IMR-90 (cell line): ENCODE results near the gene SIRT5. TPM values are rescaled to one million over a fixed set of nuclear protein-coding genes. Genes with fewer than 3 reads are reported as not detected.

Experiments used
- ATAC-seq: fragments of 200-7000 bp; cut with Tn5 transposase; 2 replicates; pipeline ENCODE4 v1.9.1; 2020; ENCODE audit warnings: low read depth, mild to moderate bottlenecking, moderate library complexity
- BruUV-seq: library from RNA; stranded (reverse); fragments of 400-500 nt; replicated peaks from 2 replicates; lab custom pipeline; 2021; lab: Mats Ljungman, UMichigan
- CTCF ChIA-PET: fragments of 300-600 bp; formaldehyde crosslinking; extraction: SDS; loops from one replicate; lab custom pipeline; 2021; ENCODE audit warnings: antibody characterized with exemption; lab: Yijun Ruan, JAX
- POLR2A ChIA-PET: fragments of 300-600 bp; sonication (Branson Sonifier 250); formaldehyde crosslinking; loops from one replicate; lab custom pipeline; 2022; ENCODE audit warnings: antibody characterized with exemption; ENCODE audit not compliant: unreplicated experiment; lab: Charles Lee
- DNase-seq: peaks from one replicate; pipeline ENCODE4 v3.0.0; 2013
- H2AFZ ChIP-seq: replicated peaks from 2 replicates; pipeline ENCODE3; 2013; ENCODE audit warnings: low read length, mild to moderate bottlenecking; ENCODE audit not compliant: poor library complexity
- H2AK5ac ChIP-seq: 2 replicates; pipeline ENCODE4 v1.6.1; 2013; ENCODE audit warnings: low read depth, low read length, inconsistent platforms
- H2AK9ac ChIP-seq: replicated peaks from 2 replicates; pipeline ENCODE3; 2013; ENCODE audit warnings: mild to moderate bottlenecking, low read depth, low read length, moderate library complexity; ENCODE audit not compliant: poor library complexity
- H2BK120ac ChIP-seq: 2 replicates; pipeline ENCODE4 v1.6.1; 2013; ENCODE audit warnings: low read depth, low read length, inconsistent platforms
- H2BK15ac ChIP-seq: 3 replicates; pipeline ENCODE4 v1.6.1; 2013; ENCODE audit warnings: low read depth, low read length, inconsistent platforms
- H2BK20ac ChIP-seq: 2 replicates; pipeline ENCODE4 v1.6.1; 2013; ENCODE audit warnings: low read depth, mild to moderate bottlenecking, inconsistent platforms, low read length, moderate library complexity
- H2BK5ac ChIP-seq: 2 replicates; pipeline ENCODE4 v1.6.1; 2013; ENCODE audit warnings: mild to moderate bottlenecking, low read depth, low read length, inconsistent platforms; ENCODE audit not compliant: poor library complexity, severe bottlenecking
- H3K14ac ChIP-seq: replicated peaks from 2 replicates; pipeline ENCODE4 v1.6.1; 2013; ENCODE audit warnings: low read depth, low read length, inconsistent platforms
- H3K18ac ChIP-seq: 2 replicates; pipeline ENCODE4 v1.6.1; 2013; ENCODE audit warnings: low read depth, low read length, control low read depth
- H3K23ac ChIP-seq: 2 replicates; pipeline ENCODE4 v1.6.1; 2013; ENCODE audit warnings: low read depth, low read length, inconsistent platforms
- H3K27ac ChIP-seq: 2 replicates; pipeline ENCODE4 v1.5.1; 2013; ENCODE audit warnings: mild to moderate bottlenecking, control low read depth, low read length; ENCODE audit not compliant: insufficient read depth
- H3K27me3 ChIP-seq: 2 replicates; pipeline ENCODE4 v1.6.1; 2013; ENCODE audit warnings: low read length; ENCODE audit not compliant: control insufficient read depth, insufficient read depth
- H3K36me3 ChIP-seq: 2 replicates; pipeline ENCODE4 v1.6.1; 2013; ENCODE audit warnings: low read length, mixed read lengths; ENCODE audit not compliant: control insufficient read depth, insufficient read depth
- H3K4ac ChIP-seq: 2 replicates; pipeline ENCODE4 v1.6.1; 2013; ENCODE audit warnings: low read depth, low read length, inconsistent platforms
- H3K4me1 ChIP-seq: 2 replicates; pipeline ENCODE4 v1.6.1; 2013; ENCODE audit warnings: low read length, mixed read lengths; ENCODE audit not compliant: control insufficient read depth, insufficient read depth
- H3K4me2 ChIP-seq: 2 replicates; pipeline ENCODE4 v1.6.1; 2013; ENCODE audit warnings: low read depth, mild to moderate bottlenecking, control low read depth, low read length, moderate library complexity
- H3K4me3 ChIP-seq: 2 replicates; pipeline ENCODE4 v1.5.1; 2013; ENCODE audit warnings: low read depth, mild to moderate bottlenecking, control low read depth, low read length, moderate library complexity; ENCODE audit not compliant: insufficient read depth
- H3K56ac ChIP-seq: 2 replicates; pipeline ENCODE4 v1.6.1; 2013; ENCODE audit warnings: low read length, inconsistent platforms; ENCODE audit not compliant: insufficient read depth; ENCODE audit errors: extremely low read depth
- H3K79me1 ChIP-seq, 2 experiments: 2 replicates each; pipeline ENCODE4 v1.6.1; 2013; ENCODE audit warnings: low read length in 2 of 2, inconsistent platforms in 1 of 2, low read depth in 1 of 2
- H3K9ac ChIP-seq: 2 replicates; pipeline ENCODE4 v1.6.1; 2013; ENCODE audit warnings: low read depth, low read length, control low read depth
- H3K9me1 ChIP-seq: 2 replicates; pipeline ENCODE4 v1.6.1; 2013; ENCODE audit warnings: low read length, inconsistent platforms; ENCODE audit not compliant: insufficient read depth
- H3K9me3 ChIP-seq: 2 replicates; pipeline ENCODE4 v1.6.1; 2013; ENCODE audit warnings: low read length; ENCODE audit not compliant: control insufficient read depth, insufficient read depth
- H4K20me1 ChIP-seq: 2 replicates; pipeline ENCODE4 v1.6.1; 2013; ENCODE audit warnings: low read length, inconsistent platforms; ENCODE audit not compliant: insufficient read depth
- H4K5ac ChIP-seq: 2 replicates; pipeline ENCODE4 v1.6.1; 2013; ENCODE audit warnings: mild to moderate bottlenecking, low read depth, low read length, control low read depth
- H4K8ac ChIP-seq, 2 experiments: 2 replicates each; pipeline ENCODE4 v1.6.1; 2013; ENCODE audit warnings: low read depth in 2 of 2, low read length in 2 of 2, control low read depth in 1 of 2, inconsistent platforms in 1 of 2
- H4K91ac ChIP-seq: 2 replicates; pipeline ENCODE4 v1.6.1; 2013; ENCODE audit warnings: low read depth, low read length, inconsistent platforms; ENCODE audit not compliant: insufficient read depth
- CHD1 ChIP-seq: IDR thresholded peaks from 2 replicates; pipeline ENCODE4 v1.6.1; 2012; ENCODE audit warnings: low read depth, low read length, improper control_type of control experiment
- CTCF ChIP-seq: conservative IDR thresholded peaks from 2 replicates; pipeline ENCODE4 v1.5.1; 2012; ENCODE audit warnings: mild to moderate bottlenecking, low read depth, low read length, improper control_type of control experiment
- POLR2A ChIP-seq: IDR thresholded peaks from 2 replicates; pipeline ENCODE4 v1.6.1; 2012; ENCODE audit warnings: mild to moderate bottlenecking, low read depth, low read length
- RAD21 ChIP-seq: IDR thresholded peaks from 2 replicates; pipeline ENCODE4 v1.6.1; 2012; ENCODE audit warnings: low read length, improper control_type of control experiment
- SMC3 ChIP-seq: fragments of 150-350 bp; IDR thresholded peaks from 2 replicates; pipeline ENCODE4 v1.6.1; 2016; ENCODE audit warnings: low read depth, mild to moderate bottlenecking, antibody characterized with exemption, low read length, moderate library complexity
- WGBS, 2 experiments: methylation state at CpG; one replicate each; pipeline versions ENCODE4 v1.1.5 to v1.1.7; 2013; ENCODE audit warnings: missing lambda C conversion rate in 2 of 2; ENCODE audit not compliant: insufficient read length in 1 of 2; ENCODE audit errors: extremely low coverage in 2 of 2; 5-methylcytosine and 5-hydroxymethylcytosine counted together
- dilution Hi-C: fragments of 300-500 bp; cut with HindIII; formaldehyde crosslinking; loops from one replicate; pipeline ENCODE4 v1.14.3; 2018; ENCODE audit warnings: low sequenced_read_pairs; ENCODE audit not compliant: unreplicated experiment
- in situ Hi-C: fragments of 300-500 bp; cut with MboI; formaldehyde crosslinking; loops from 3 replicates; pipeline ENCODE4 v1.14.3; 2019; ENCODE audit warnings: low sequenced_read_pairs, inconsistent platforms, mixed read lengths
- intact Hi-C: fragments of 100-400 bp; cut with micrococcal nuclease; formaldehyde crosslinking; loops from 2 replicates; pipeline ENCODE4 v1.10.0; 2022
- polyA plus RNA-seq, 3 experiments: library from polyadenylated mRNA; depleted of rRNA; stranded (reverse); fragments of >200 nt; gene quantifications; 2 replicates each; pipeline ENCODE4 v1.2.3, GENCODE V29; 2012; ENCODE audit warnings: low replicate concordance in 1 of 3
- total RNA-seq: library from RNA; depleted of rRNA; stranded (reverse); fragments of >200 nt; gene quantifications from 2 replicates; pipeline ENCODE4 v1.2.3, GENCODE V29; 2012

SIRT5 gene
- total and polyA plus RNA-seq, 2 of the 4 experiments (the other 2 are of a cell fraction) = 4.7 to 5.2 TPM

DNA sequence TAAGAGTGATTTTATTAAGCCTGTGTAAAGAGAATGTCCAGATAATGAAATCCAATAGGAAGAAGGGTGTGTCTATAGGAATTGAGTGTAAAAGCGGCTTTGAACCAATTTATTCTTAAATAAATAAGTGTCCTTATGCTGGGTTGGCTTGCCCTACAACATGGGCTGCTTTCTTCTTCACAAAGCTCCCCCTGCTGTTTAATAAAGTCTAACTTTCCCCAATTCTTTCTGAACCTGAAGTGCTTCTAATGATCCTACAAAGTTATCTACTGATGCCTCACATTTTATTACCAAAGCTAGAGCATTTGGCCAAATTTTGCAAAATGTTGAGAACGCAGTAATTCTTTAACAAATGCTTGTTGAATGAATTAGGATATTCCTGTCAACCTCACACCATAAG, 36.3 kb upstream of the SIRT5 start:
- H3K4me1 ChIP-seq = no peaks in the 10 kb centered on the region
- no peak overlapping the region for H3K9ac ChIP-seq
- DNase-seq (peak; percentile 61), ATAC-seq (peak; percentile 60)
- H3K4ac ChIP-seq = no peak overlapping the region
- no peak overlapping the region for H4K91ac ChIP-seq
- H3K14ac ChIP-seq = no peak overlapping the region
- no peak overlapping the region for H3K18ac ChIP-seq
- dilution Hi-C loops (no loop called here), intact Hi-C loops (loop anchor here (1.0 to 2.0 kb wide), 2 partner anchors 51 to 202 kb away; partner anchors contain the start of gene GFOD1), in situ Hi-C loops (loop anchor here (5.0 to 25.0 kb wide), 2 partner anchors 196 to 351 kb away; no protein-coding TSS in a partner anchor)
- H3K23ac ChIP-seq = no peak overlapping the region
- H2BK120ac ChIP-seq = no peak overlapping the region
- TF ChIP-seq CHD1 (no peak), POLR2A (no peak), CTCF (peak; percentile 57), RAD21 (peak; percentile 66), SMC3 (peak; percentile 71)
- no peak overlapping the region for H2BK15ac ChIP-seq
- H2AK5ac ChIP-seq = no peak overlapping the region
- no peaks in the 10 kb centered on the region for H4K20me1 ChIP-seq
- H3K27ac ChIP-seq = no peak overlapping the region
- peaks cover 9% of the 10 kb centered on the region for H3K27me3 ChIP-seq
- H3K4me3 ChIP-seq = no peak overlapping the region
- no peak overlapping the region for H2AFZ ChIP-seq
- no CpG with 5 or more reads among the region's 2 CpGs for WGBS, 2 experiments
- no peaks in the 10 kb centered on the region for H3K36me3 ChIP-seq
- H2AK9ac ChIP-seq = no peak overlapping the region
- POLR2A ChIA-PET = no interaction called here
- no peak overlapping the region for H4K5ac ChIP-seq
- no TSS peak for BruUV-seq
- no peak overlapping the region for H4K8ac ChIP-seq
- H3K9me1 ChIP-seq = no peaks in the 10 kb centered on the region
- H3K4me2 ChIP-seq = no peak overlapping the region
- no peaks in the 10 kb centered on the region for H3K79me1 ChIP-seq
- CTCF ChIA-PET = interaction anchor here (0.6 to 1.4 kb wide), 9 partner anchors 10 to 344 kb away, joined by 3 to 5 read pairs (median 4); partner anchors contain the start of gene SIRT5
- H3K56ac ChIP-seq = no peak overlapping the region
- H3K9me3 ChIP-seq = no peaks in the 10 kb centered on the region
- no peak overlapping the region for H2BK20ac ChIP-seq
- H2BK5ac ChIP-seq = no peak overlapping the region
